HG03354 (cell line): ENCODE data around the gene HOXA7.
A peak's percentile ranks its signal among the peaks of the same experiment; 100 is the strongest.

ENCODE experiments used
- ATAC-seq: cut with Tn5 transposase; IDR thresholded peaks from one replicate; pipeline ENCODE4 v1.9.1; 2021; ENCODE audit warnings: mild to moderate bottlenecking; ENCODE audit not compliant: unreplicated experiment, poor library complexity, severe bottlenecking

The HOXA7 gene

GRCh38 chr7:27156508-27156898 is at the start of gene HOXA7:
Gene HOXA7 (minus strand): TSS chr7:27156675. CDS start chr7:27156545, 130 bp downstream.
- ATAC-seq = no peak

GRCh38 chr7:27205325-27206280 is 49.1 kb upstream of the HOXA7 start:
- no peak for ATAC-seq

- no peak for ATAC-seq
Observed at GRCh38 chr7:27204851-27205322, 48.4 kb upstream of the HOXA7 start.

GRCh38 chr7:27203964-27204594 is 47.6 kb upstream of the HOXA7 start:
- ATAC-seq = no peak

- ATAC-seq = no peak
Observed at GRCh38 chr7:27203365-27203953, 47.0 kb upstream of the HOXA7 start.

- ATAC-seq = no peak
Observed at GRCh38 chr7:27202862-27203134, 46.3 kb upstream of the HOXA7 start.

- ATAC-seq = no peak
Observed at GRCh38 chr7:27202018-27202861, 45.8 kb upstream of the HOXA7 start.

- no peak for ATAC-seq
Observed at GRCh38 chr7:27201580-27202017, 45.1 kb upstream of the HOXA7 start.

GRCh38 chr7:27200761-27201579 is 44.5 kb upstream of the HOXA7 start:
- ATAC-seq = no peak

- ATAC-seq = peak; percentile 50
Observed at GRCh38 chr7:27199849-27200760, 43.6 kb upstream of the HOXA7 start, which contains the start of gene HOXA13. Gene HOXA13 (minus strand): TSS chr7:27200091. CDS start chr7:27200077, 14 bp downstream.

GRCh38 chr7:27198871-27199801 is 42.7 kb upstream of the HOXA7 start:
- ATAC-seq = no peak

GRCh38 chr7:27198138-27198841 is 41.8 kb upstream of the HOXA7 start:
- no peak for ATAC-seq

- ATAC-seq = no peak
Observed at GRCh38 chr7:27197137-27198042, 40.9 kb upstream of the HOXA7 start.

- ATAC-seq = peak; percentile 45
Observed at GRCh38 chr7:27196287-27196767, 39.9 kb upstream of the HOXA7 start.

- no peak for ATAC-seq
Observed at GRCh38 chr7:27194686-27195379, 38.4 kb upstream of the HOXA7 start.
